GM12878 (cell line): ENCODE results near the gene SARDH.

ENCODE experiments used
- BCL11A ChIP-seq: IDR thresholded peaks from 2 replicates; pipeline ENCODE4 v1.6.1; 2011; ENCODE audit warnings: low read depth, low read length
- CBFB ChIP-seq: IDR thresholded peaks from 2 replicates; pipeline ENCODE4 v1.6.1; 2016; ENCODE audit warnings: antibody characterized with exemption, low read depth
- EZH2 ChIP-seq: IDR thresholded peaks from 2 replicates; pipeline ENCODE4 v1.6.1; 2012; ENCODE audit warnings: low read depth, mild to moderate bottlenecking, control low read depth, inconsistent platforms, low read length, borderline replicate concordance; ENCODE audit not compliant: control insufficient read depth
- FOXK2 ChIP-seq: fragments of 450-650 bp; IDR thresholded peaks from 2 replicates; pipeline ENCODE4 v1.6.1; 2017; ENCODE audit warnings: mild to moderate bottlenecking, moderate library complexity
- NFIC ChIP-seq: IDR thresholded peaks from 2 replicates; pipeline ENCODE4 v1.6.1; 2012; ENCODE audit warnings: low read depth, mild to moderate bottlenecking, inconsistent platforms, low read length, moderate library complexity
- POLR2A ChIP-seq: IDR thresholded peaks from 2 replicates; pipeline ENCODE4 v1.6.1; 2011; ENCODE audit warnings: low read depth, mild to moderate bottlenecking, low read length
- POLR2AphosphoS2 ChIP-seq: IDR thresholded peaks from 2 replicates; pipeline ENCODE4 v1.6.1; 2011; ENCODE audit warnings: low read depth, mild to moderate bottlenecking, low read length, improper control_type of control experiment, moderate library complexity
- RAD21 ChIP-seq: IDR thresholded peaks from 2 replicates; pipeline ENCODE4 v1.6.1; 2011; ENCODE audit warnings: mild to moderate bottlenecking, low read depth, low read length, moderate library complexity; ENCODE audit not compliant: insufficient read depth
- SMC3 ChIP-seq: IDR thresholded peaks from 2 replicates; pipeline ENCODE4 v1.6.1; 2011; ENCODE audit warnings: low read length, improper control_type of control experiment, borderline replicate concordance
- TAF1 ChIP-seq: IDR thresholded peaks from 2 replicates; pipeline ENCODE4 v1.6.1; 2011; ENCODE audit warnings: mild to moderate bottlenecking, low read depth, low read length, borderline replicate concordance
- TCF3 ChIP-seq: IDR thresholded peaks from 2 replicates; pipeline ENCODE4 v1.6.1; 2012; ENCODE audit warnings: low read depth, mild to moderate bottlenecking, low read length, borderline replicate concordance; ENCODE audit not compliant: insufficient read depth
- ZNF274 ChIP-seq: IDR thresholded peaks from one replicate; pipeline ENCODE4 v1.8.0; 2011; ENCODE audit not compliant: insufficient read length, insufficient read depth
- TF ChIP-seq, protein P1 (sequence below), 3 experiments: IDR thresholded peaks in 2 of 3; conservative IDR thresholded peaks in 1 of 3; 2 replicates each; pipeline ENCODE4 v1.5.1; 2011; ENCODE audit warnings: low read depth in 3 of 3, low read length in 3 of 3, mild to moderate bottlenecking in 3 of 3, control low read depth in 2 of 3, moderate library complexity in 2 of 3, inconsistent platforms in 1 of 3, mixed read lengths in 1 of 3; ENCODE audit not compliant: control insufficient read depth in 2 of 3, insufficient read depth in 1 of 3; ENCODE audit errors: extremely low read depth in 1 of 3
- TF ChIP-seq, protein P2 (sequence below): IDR thresholded peaks from 2 replicates; pipeline ENCODE4 v1.6.1; 2011; ENCODE audit warnings: low read depth, mild to moderate bottlenecking, low read length, moderate library complexity, borderline replicate concordance; ENCODE audit errors: extremely low read depth

DNA sequence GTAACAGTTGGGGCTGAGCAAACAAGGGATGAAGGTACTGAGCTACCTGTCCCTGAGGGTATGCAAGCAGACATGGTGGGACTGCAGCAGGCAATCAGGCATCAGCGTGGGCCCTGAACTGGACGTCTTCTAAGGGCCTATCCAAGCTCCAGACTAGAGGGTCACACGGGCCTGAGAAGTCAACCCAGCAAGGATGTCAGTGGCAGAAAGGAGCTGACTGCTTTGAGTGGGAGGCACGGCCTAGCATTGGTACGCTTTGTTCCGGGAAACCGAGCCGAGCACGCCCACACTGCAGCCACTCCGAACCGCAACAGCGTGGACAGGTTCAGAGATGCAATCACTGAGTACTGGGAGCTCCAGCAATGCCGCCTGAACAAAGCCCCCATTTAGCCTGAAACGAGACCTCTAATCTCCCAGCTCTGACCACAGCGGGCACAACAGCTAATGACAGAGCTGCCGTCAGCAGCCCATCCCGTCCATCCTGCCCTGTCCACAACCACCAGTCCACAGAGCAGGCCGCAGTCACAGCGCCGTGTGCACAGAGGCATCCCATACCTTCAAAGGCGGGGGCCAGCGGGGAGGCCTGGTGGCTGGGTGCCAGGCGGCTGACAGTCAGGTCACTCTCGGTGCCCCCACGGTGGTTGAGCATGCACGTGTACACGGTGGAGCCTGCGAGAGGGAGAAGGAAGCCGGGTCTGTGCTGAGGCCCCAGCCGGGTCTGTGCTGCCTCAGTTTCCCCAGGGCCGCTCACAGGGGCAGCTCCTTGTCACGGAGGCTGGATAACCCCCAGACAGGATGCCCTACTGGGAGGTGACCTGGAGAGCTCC, 44.2 kb downstream of the SARDH start:
- TF ChIP-seq SMC3 (no peak), FOXK2 (no peak), RAD21 (no peak), TCF3 (no peak), CBFB (no peak), TAF1 (no peak), EZH2 (no peak), NFIC (no peak), POLR2A (no peak), POLR2AphosphoS2 (no peak), BCL11A (no peak), ZNF274 (no peak)
- TF ChIP-seq, protein P1, sequence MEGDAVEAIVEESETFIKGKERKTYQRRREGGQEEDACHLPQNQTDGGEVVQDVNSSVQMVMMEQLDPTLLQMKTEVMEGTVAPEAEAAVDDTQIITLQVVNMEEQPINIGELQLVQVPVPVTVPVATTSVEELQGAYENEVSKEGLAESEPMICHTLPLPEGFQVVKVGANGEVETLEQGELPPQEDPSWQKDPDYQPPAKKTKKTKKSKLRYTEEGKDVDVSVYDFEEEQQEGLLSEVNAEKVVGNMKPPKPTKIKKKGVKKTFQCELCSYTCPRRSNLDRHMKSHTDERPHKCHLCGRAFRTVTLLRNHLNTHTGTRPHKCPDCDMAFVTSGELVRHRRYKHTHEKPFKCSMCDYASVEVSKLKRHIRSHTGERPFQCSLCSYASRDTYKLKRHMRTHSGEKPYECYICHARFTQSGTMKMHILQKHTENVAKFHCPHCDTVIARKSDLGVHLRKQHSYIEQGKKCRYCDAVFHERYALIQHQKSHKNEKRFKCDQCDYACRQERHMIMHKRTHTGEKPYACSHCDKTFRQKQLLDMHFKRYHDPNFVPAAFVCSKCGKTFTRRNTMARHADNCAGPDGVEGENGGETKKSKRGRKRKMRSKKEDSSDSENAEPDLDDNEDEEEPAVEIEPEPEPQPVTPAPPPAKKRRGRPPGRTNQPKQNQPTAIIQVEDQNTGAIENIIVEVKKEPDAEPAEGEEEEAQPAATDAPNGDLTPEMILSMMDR (IDR thresholded peaks at IDR 0.05 in 2 of 3, conservative IDR thresholded peaks at IDR 0.05 in 1 of 3; ENCODE audit: control insufficient read depth in 2 of 3, extremely low read depth in 1 of 3, insufficient read depth in 1 of 3, low read depth in 3 of 3, low read length in 3 of 3), result no peak
- TF ChIP-seq, protein P2, sequence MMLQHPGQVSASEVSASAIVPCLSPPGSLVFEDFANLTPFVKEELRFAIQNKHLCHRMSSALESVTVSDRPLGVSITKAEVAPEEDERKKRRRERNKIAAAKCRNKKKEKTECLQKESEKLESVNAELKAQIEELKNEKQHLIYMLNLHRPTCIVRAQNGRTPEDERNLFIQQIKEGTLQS, result no peak
